GM21737 (cell line): ENCODE data around the gene PIAS1.
"Not testable (repeated sequence)": the region's sequence is repeated elsewhere in the genome, so short reads cannot be mapped to it uniquely, and the experiment has no call there.

Experiments used
- ATAC-seq: cut with Tn5 transposase; IDR thresholded peaks from one replicate; pipeline ENCODE4 v1.9.1; 2021; ENCODE audit warnings: mild to moderate bottlenecking, moderate library complexity; ENCODE audit not compliant: unreplicated experiment

Gene PIAS1

GRCh38 chr15:68201153-68201878, 147.2 kb downstream of the PIAS1 start:
- no peak for ATAC-seq

- no peak for ATAC-seq
These were observed 147.8 kb downstream of the PIAS1 start for GRCh38 chr15:68201879-68202261.

GRCh38 chr15:68202994-68203393, 148.9 kb downstream of the PIAS1 start:
- not testable (repeated sequence) for ATAC-seq

- ATAC-seq, result no peak
These were observed 149.4 kb downstream of the PIAS1 start for GRCh38 chr15:68203486-68203885.

- no peak for ATAC-seq
These were observed 149.8 kb downstream of the PIAS1 start for GRCh38 chr15:68203956-68204355.

GRCh38 chr15:68204361-68204760, 150.2 kb downstream of the PIAS1 start:
- no peak for ATAC-seq

GRCh38 chr15:68204776-68205557, 150.9 kb downstream of the PIAS1 start, which contains the start of gene CALML4:
TSS of gene CALML4 (minus strand) at chr15:68205332. CDS start at chr15:68205247, 85 bp downstream.
- ATAC-seq, result no peak

- no peak for ATAC-seq
These were observed 151.4 kb downstream of the PIAS1 start for GRCh38 chr15:68205558-68205944.

GRCh38 chr15:68205954-68206539, 151.9 kb downstream of the PIAS1 start:
- ATAC-seq, result no peak

- no peak for ATAC-seq
These were observed 152.6 kb downstream of the PIAS1 start for GRCh38 chr15:68206711-68207151.

- ATAC-seq, result no peak
These were observed 153.2 kb downstream of the PIAS1 start for GRCh38 chr15:68207176-68207935.

GRCh38 chr15:68208136-68208535, 154.0 kb downstream of the PIAS1 start:
- ATAC-seq, result no peak

GRCh38 chr15:68208636-68209240, 154.6 kb downstream of the PIAS1 start:
- no peak for ATAC-seq

- ATAC-seq, result no peak
These were observed 155.2 kb downstream of the PIAS1 start for GRCh38 chr15:68209272-68209671.

GRCh38 chr15:68209735-68210408, 155.8 kb downstream of the PIAS1 start:
- ATAC-seq, result peak; percentile 44

GRCh38 chr15:68210409-68210756, 156.3 kb downstream of the PIAS1 start:
- ATAC-seq, result no peak

- no peak for ATAC-seq
These were observed 156.9 kb downstream of the PIAS1 start for GRCh38 chr15:68210821-68211655.

GRCh38 chr15:68211656-68212320, 157.7 kb downstream of the PIAS1 start:
- no peak for ATAC-seq

GRCh38 chr15:68213491-68213845, 159.4 kb downstream of the PIAS1 start:
- not testable (repeated sequence) for ATAC-seq
